ENCODE measurements around the gene MYBPC2. TPM values are rescaled to one million over a fixed set of nuclear protein-coding genes. Genes with fewer than 3 reads are reported as not detected.

Gene MYBPC2
- total RNA-seq, 1 experiment from 2014 or later, result 13.8 TPM

- peak overlapping the region; percentile 69 for H3K4me3 ChIP-seq
- peak in 1 of 2 experiments; percentile 47 for DNase-seq
- H3K27me3 ChIP-seq, result no peaks in the 10 kb centered on the region
- no peaks in the 10 kb centered on the region for H3K9me3 ChIP-seq (replicated peaks)
- no peaks in the 10 kb centered on the region for H3K36me3 ChIP-seq
- H3K4me1 ChIP-seq, result peaks cover 26% of the 10 kb centered on the region
- H3K27ac ChIP-seq, result peak overlapping the region; percentile 42
Measured at GRCh38 chr19:50498219-50499056, 65.7 kb downstream of the MYBPC2 start.

DNA sequence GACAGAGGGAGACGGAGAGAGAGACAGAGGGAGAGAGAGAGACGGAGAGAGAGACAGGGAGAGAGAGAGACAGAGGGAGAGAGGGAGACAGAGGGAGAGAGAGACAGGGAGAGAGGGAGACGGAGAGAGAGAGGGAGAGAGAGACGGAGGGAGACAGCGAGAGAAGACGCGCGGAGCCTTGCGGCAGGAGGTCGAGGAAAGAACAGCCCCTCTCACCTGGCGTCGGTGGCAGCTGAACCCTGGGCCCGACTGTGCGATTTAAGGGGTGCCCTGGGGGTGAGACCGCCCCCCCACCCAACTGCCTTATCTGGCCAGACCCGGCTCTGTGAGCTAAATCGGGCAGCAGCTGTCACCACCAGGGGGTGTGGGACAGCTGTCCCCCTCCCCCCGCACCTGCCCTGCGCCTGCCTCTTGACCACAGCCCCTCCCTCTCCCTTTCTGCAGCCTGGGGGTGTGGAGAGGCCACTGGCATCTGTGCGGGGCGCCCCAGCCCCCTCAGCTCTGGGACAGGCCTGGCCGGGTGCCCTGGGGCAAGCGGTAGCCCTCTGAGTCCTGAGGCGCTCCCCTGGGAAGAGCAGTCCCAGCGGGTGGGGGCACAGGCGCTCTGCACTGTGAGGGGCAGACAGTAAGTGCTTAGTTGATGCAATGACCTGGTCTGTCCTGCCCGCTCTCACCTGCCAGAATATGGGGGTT lies 67.5 kb downstream of the MYBPC2 start:
- no peaks in the 10 kb centered on the region for H3K36me3 ChIP-seq
- peak overlapping the region; percentile 85 for H3K27ac ChIP-seq
- peaks cover 26% of the 10 kb centered on the region for H3K4me1 ChIP-seq
- peak; percentile 97 to 98 for DNase-seq
- no peaks in the 10 kb centered on the region for H3K9me3 ChIP-seq (replicated peaks)
- no peaks in the 10 kb centered on the region for H3K27me3 ChIP-seq
- H3K4me3 ChIP-seq, result peak overlapping the region; percentile 69

- H3K27me3 ChIP-seq, result no peaks in the 10 kb centered on the region
- no peak for DNase-seq
- H3K9me3 ChIP-seq (replicated peaks), result no peaks in the 10 kb centered on the region
- peak overlapping the region; percentile 85 for H3K27ac ChIP-seq
- H3K4me3 ChIP-seq, result peak overlapping the region; percentile 69
- H3K36me3 ChIP-seq, result no peaks in the 10 kb centered on the region
- peaks cover 26% of the 10 kb centered on the region for H3K4me1 ChIP-seq
Measured at GRCh38 chr19:50500753-50501151, 68.1 kb downstream of the MYBPC2 start.

GRCh38 chr19:50501186-50501567 lies 68.5 kb downstream of the MYBPC2 start:
- Histone ChIP-seq H3K4me3 (peak overlapping the region; percentile 69), H3K36me3 (no peaks in the 10 kb centered on the region), H3K4me1 (peaks cover 23% of the 10 kb centered on the region), H3K27me3 (no peaks in the 10 kb centered on the region), H3K9me3 (replicated peaks) (no peaks in the 10 kb centered on the region), H3K27ac (peak overlapping the region; percentile 85)
- DNase-seq, result no peak

DNA sequence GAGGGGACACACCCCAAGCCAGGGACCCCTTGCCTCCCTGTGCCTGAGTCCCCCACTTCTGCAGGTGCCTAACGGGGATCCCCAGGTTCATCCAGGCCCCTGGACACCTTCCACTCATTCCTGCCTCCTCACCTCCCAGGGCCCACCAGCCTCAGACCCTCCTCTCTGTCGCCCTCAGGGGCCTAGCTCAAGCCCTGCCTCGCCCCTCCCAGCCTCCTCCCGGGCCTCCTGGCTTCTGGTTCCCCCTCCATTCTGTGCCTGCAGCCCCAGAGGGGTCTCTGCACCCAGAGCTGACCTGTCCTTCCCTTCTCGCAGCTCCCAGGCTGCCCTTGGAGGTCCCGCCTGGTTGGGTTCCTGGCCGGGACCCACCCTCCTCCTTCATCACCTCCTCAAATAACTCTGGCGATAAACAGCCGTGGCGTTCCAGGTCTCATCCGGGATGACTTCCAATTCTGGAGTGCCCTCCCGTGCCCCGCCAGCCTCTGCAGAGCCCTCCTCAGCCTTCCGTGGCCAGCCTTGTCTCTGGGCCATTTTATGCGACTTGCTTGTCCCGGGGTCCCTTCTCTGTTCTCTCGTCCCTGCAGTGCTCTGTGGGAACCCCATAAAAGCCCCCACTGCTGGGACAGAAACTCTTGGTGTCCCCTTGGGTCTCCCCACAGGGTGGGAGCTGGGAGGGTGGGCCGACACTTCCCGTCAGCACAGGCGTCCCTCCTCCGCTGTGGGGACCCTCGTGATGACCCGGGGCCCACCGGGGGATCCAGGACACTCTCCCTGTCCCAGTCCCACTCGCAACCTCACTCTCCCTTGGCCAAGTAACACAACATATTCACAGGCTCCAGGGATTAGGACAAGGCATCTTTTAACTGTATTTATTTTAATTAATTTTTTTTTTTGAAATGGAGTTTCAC lies 69.1 kb downstream of the MYBPC2 start:
- Histone ChIP-seq H3K4me3 (peak overlapping the region; percentile 69), H3K27me3 (no peaks in the 10 kb centered on the region), H3K9me3 (replicated peaks) (no peaks in the 10 kb centered on the region), H3K4me1 (peaks cover 20% of the 10 kb centered on the region), H3K27ac (peak overlapping the region; percentile 85), H3K36me3 (no peaks in the 10 kb centered on the region)
- peak; percentile 49 to 55 for DNase-seq

- no peak overlapping the region for H3K27ac ChIP-seq
- H3K27me3 ChIP-seq, result no peaks in the 10 kb centered on the region
- H3K4me1 ChIP-seq, result peaks cover 39% of the 10 kb centered on the region
- H3K36me3 ChIP-seq, result no peaks in the 10 kb centered on the region
- DNase-seq, result no peak
- no peak overlapping the region for H3K4me3 ChIP-seq
- H3K9me3 ChIP-seq (replicated peaks), result no peaks in the 10 kb centered on the region
Measured at GRCh38 chr19:50505856-50506611, 73.3 kb downstream of the MYBPC2 start.

GRCh38 chr19:50506700-50507099 lies 74.0 kb downstream of the MYBPC2 start:
- H3K27ac ChIP-seq, result no peak overlapping the region
- no peak overlapping the region for H3K4me3 ChIP-seq
- no peaks in the 10 kb centered on the region for H3K36me3 ChIP-seq
- H3K27me3 ChIP-seq, result no peaks in the 10 kb centered on the region
- peaks cover 32% of the 10 kb centered on the region for H3K4me1 ChIP-seq
- H3K9me3 ChIP-seq (replicated peaks), result no peaks in the 10 kb centered on the region
- DNase-seq, result no peak

- H3K27ac ChIP-seq, result no peak overlapping the region
- DNase-seq, result no peak
- H3K4me3 ChIP-seq, result no peak overlapping the region
- no peaks in the 10 kb centered on the region for H3K9me3 ChIP-seq (replicated peaks)
- no peaks in the 10 kb centered on the region for H3K27me3 ChIP-seq
- H3K4me1 ChIP-seq, result peaks cover 27% of the 10 kb centered on the region
- H3K36me3 ChIP-seq, result no peaks in the 10 kb centered on the region
Measured at GRCh38 chr19:50507376-50507775, 74.7 kb downstream of the MYBPC2 start.

GRCh38 chr19:50508843-50509190 lies 76.1 kb downstream of the MYBPC2 start:
- H3K4me1 ChIP-seq, result peaks cover 22% of the 10 kb centered on the region
- H3K4me3 ChIP-seq, result no peak overlapping the region
- H3K36me3 ChIP-seq, result no peaks in the 10 kb centered on the region
- peak overlapping the region; percentile 72 for H3K27ac ChIP-seq
- DNase-seq, result no peak
- H3K27me3 ChIP-seq, result no peaks in the 10 kb centered on the region
- H3K9me3 ChIP-seq (replicated peaks), result no peaks in the 10 kb centered on the region

DNA sequence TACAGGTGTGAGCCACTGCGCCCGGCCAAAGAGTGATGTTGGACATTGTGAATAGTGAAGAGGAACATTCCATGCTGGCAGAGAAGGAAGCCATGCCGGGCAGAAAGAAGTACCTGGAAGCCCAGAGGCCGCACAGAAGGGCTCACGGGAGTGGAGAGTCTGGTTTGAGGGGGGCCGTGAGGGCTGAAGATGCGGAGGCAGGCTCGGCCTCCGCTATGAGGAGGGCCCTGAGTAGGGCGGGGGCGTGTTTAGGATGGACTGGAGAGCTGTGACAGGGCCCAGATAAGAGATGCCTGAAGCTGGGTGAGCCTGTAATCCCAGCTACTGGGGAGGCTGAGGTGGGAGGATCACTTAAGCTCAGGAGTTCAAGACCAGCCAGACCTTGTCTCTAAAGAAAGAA lies 76.7 kb downstream of the MYBPC2 start:
- no peaks in the 10 kb centered on the region for H3K36me3 ChIP-seq
- DNase-seq, result no peak
- H3K4me3 ChIP-seq, result no peak overlapping the region
- H3K9me3 ChIP-seq (replicated peaks), result no peaks in the 10 kb centered on the region
- peak overlapping the region; percentile 72; the same call in 1 of the 2 replicates for H3K27ac ChIP-seq
- peaks cover 22% of the 10 kb centered on the region for H3K4me1 ChIP-seq
- no peaks in the 10 kb centered on the region for H3K27me3 ChIP-seq

DNA sequence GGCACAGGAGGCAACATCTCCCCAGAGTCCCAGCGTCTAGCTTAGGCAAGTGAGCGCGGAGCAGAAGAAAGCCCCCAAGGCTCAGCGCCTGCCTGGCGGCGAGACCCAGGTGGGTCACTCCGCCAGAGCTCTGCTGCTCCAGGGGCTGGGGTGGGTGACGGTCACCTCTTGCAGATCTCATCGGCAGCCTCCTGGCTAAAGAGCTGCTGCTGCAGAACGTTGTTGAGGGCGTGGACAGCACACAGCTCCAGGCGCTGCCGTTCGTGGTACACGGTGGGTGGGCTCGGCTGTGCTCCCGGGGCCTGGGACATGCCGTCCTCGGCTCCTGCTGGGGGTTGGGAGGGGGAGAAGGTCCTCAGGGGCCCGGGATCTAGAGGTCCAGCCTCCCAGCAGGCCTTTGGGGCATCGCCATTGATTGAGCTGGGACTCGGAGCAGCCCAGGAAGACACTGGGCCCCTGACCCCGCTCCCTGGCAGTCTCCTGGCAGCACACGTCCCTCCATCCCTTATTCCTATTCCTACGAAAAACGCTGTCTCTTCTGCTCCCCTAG lies 77.5 kb downstream of the MYBPC2 start:
- Histone ChIP-seq H3K27ac (peak overlapping the region; percentile 66), H3K27me3 (no peaks in the 10 kb centered on the region), H3K4me1 (peaks cover 22% of the 10 kb centered on the region), H3K9me3 (replicated peaks) (no peaks in the 10 kb centered on the region), H3K36me3 (no peaks in the 10 kb centered on the region), H3K4me3 (peak overlapping the region; percentile 62)
- DNase-seq, result peak; percentile 67 to 70

- no peaks in the 10 kb centered on the region for H3K36me3 ChIP-seq
- H3K27ac ChIP-seq, result peak overlapping the region; percentile 66
- H3K4me3 ChIP-seq, result peak overlapping the region; percentile 62
- DNase-seq, result peak in 1 of 2 experiments; percentile 54
- H3K27me3 ChIP-seq, result peaks cover 3% of the 10 kb centered on the region; the same call in 1 of the 2 replicates
- H3K9me3 ChIP-seq (replicated peaks), result no peaks in the 10 kb centered on the region
- peaks cover 22% of the 10 kb centered on the region for H3K4me1 ChIP-seq
Measured at GRCh38 chr19:50510700-50511068, 78.0 kb downstream of the MYBPC2 start.

GRCh38 chr19:50511069-50511822 lies 78.6 kb downstream of the MYBPC2 start, which contains the start of gene JOSD2:
Gene JOSD2 (minus strand): TSS chr19:50511191. CDS start chr19:50510431, 760 bp downstream.
- H3K27me3 ChIP-seq, result peaks cover 6% of the 10 kb centered on the region; the same call in 1 of the 2 replicates
- no peaks in the 10 kb centered on the region for H3K36me3 ChIP-seq
- H3K9me3 ChIP-seq (replicated peaks), result no peaks in the 10 kb centered on the region
- peak within 1 kb of the TSS; percentile 62 for H3K4me3 ChIP-seq
- peak within 1 kb of the TSS; percentile 66 for H3K27ac ChIP-seq
- DNase-seq, result peak; percentile 99
- peaks cover 22% of the 10 kb centered on the region for H3K4me1 ChIP-seq

Data from SJCRH30 (cell line).